ENCODE data around the gene GRID1.

The GRID1 gene

GRCh38 chr10:86067436-86068050, 299.1 kb downstream of the GRID1 start:
- no peak for DNase-seq

- DNase-seq = no peak
These were observed 299.9 kb downstream of the GRID1 start for GRCh38 chr10:86066696-86067095.

DNA sequence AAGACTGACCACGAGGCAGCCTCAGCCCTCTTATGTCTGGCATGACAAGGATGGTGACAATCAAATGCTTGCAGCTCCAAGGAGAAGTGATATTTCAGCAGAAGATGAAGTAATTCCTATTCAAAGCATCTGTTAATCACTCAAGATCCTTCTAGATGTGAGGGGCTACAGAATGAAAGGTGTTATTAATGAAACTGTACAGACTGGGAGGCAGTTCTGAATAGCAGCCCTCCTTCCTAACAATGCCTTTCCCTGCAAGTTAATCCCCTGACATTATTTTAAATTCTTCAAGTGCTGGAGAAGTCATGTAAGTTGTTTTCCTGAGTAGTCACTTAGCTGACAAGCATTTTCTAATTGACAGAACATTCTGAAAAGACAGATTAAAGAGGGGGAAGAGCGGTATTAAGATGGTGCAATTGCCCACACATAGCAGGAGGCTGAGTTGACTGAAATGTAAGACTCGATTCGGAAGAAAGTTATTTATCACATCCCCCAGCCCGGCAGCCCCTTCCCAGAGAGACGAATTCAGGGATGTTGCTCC, 300.8 kb downstream of the GRID1 start:
- no peak for DNase-seq

DNA sequence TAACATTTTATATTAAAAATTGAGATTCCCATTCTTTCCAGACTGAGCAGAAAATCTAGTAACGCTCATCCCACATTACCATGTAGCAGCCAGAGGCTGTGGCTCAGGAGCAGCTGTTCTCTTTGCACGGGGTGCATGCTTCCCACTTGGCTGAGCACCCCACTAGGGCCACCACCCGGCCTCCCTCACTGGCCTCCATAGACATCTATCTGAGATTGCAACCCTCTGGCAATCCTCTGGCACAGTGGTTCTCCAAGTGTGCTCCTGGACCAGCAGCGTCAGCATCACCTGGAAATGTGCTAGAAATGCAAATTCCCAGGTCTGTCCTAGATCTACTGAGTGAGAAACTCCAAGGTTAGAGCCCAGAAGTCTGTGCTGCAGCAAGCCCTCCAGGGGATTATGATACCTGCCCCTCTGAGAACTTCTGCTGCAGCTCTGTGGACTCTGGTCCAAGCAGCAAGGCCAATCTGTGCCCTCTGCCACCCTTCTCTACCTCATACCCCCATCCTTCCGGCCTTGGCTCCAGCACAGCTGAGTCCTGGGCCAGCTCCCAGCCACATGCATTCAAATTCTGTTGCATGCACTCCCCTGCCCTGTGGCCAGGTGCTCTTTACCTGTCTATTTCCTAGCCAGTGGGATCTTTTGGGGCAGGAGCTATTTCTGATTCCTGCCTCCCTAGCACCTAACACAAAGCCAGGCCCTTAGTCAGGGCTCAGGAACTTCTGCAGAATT, 301.5 kb downstream of the GRID1 start:
- DNase-seq = no peak

DNA sequence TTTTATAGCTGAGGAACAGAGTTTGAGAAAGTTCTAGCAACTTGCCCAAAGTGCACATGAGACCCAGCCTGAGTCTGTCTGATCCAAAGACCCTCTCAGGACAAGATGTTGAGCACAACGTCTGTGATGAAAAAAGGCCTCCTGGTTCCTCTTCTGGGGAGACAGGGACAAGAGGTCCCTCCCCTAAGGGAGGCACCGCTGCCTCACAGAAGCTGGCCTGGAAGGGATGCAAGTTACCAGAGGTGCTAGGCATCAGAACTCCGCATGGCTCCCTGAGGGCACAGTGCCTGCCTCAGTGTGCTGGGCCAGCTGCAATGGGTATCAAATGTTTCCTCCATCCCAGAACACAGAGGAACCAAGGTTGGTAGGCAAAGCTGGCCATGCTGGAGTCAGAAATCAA, 302.4 kb downstream of the GRID1 start:
- no peak for DNase-seq

GRCh38 chr10:86063341-86063740, 303.3 kb downstream of the GRID1 start:
- no peak for DNase-seq

DNA sequence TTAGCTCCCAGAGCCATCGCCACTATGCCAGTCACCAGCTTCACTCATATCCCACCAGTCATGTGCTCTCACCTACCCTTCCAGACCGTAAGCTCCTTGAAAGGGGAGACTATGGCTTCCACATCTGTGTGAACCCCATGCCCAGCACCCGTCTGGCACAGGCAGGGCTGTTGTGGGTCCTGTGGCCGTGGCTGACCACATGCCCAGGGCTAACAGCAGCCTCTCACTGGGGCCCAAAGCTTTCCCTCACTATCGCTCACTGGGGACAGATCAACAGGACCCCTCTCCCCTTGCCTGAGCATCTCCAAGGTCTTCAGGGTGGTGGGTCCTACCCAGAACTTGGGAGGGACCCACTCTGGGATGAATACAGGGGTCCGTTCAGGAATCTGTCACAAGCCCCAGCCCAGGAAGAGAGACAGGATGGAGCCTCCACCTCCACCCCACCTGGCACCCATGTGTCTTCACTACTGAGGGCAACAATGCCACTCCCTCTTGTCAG, 303.9 kb downstream of the GRID1 start:
- DNase-seq = peak in 1 of 2 experiments; percentile 9

DNA sequence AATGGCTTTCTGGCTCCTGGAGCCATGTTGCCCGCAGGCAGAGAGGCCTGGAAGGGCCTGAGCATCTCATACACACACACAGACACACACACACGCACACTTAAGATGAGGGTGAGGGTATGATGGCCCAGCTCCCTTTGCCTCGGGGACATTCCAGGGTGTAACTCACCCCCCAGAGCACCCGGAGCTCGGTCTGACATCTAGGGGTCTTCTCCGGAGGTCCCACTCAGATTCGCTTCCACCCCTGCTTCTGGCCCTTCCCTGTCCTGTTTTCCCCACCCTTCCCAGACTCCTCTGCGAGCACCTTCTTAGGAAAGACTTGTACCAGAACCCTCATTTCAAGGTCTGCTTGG, 304.4 kb downstream of the GRID1 start:
- DNase-seq = no peak

GRCh38 chr10:86061278-86062197, 305.1 kb downstream of the GRID1 start:
- DNase-seq = no peak

DNA sequence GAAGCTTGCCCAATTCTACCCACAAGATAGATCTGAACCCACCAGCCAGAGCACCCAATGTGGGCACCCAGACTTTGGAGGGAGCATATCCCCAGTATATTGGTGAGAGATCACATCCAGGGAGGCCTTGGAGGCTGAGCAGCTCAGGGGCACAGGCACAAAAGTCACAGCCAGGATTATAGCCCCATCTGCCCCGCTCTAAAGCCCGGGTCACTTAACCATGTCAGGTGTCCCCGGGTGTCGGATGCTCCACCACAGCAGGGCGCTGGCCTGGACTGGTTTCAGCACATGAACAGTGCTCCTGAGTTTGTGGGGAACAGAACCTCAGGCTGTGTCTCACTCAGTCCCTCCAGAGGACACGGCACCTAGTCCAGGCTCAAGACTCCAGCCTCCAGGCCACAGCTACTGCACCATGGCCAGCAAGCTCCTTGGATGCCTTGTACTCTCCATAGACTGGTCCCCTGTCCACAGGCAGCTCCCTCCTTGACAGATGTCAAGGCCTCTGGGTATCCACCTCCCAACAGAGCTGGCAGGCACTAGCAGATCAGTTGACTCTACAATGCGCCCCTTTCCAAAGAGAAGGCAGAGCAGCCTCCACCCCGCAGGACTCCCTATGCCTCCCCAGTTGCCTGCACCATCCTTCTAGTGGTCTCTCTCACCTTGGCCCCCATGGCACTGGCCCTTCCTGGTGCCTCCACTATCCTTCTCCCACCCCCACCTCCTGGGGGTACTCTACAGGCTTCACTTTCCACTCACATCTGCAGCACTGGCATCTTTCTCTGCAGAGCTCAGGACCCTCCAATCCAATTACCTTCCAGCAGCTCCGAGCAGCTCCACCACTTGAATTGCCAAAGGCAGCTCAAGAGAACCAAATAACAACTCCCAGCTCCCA, 306.0 kb downstream of the GRID1 start:
- no peak for DNase-seq

GRCh38 chr10:86059892-86060291, 306.7 kb downstream of the GRID1 start:
- DNase-seq = no peak

GRCh38 chr10:86058964-86059363, 307.6 kb downstream of the GRID1 start:
- DNase-seq = no peak

DNA sequence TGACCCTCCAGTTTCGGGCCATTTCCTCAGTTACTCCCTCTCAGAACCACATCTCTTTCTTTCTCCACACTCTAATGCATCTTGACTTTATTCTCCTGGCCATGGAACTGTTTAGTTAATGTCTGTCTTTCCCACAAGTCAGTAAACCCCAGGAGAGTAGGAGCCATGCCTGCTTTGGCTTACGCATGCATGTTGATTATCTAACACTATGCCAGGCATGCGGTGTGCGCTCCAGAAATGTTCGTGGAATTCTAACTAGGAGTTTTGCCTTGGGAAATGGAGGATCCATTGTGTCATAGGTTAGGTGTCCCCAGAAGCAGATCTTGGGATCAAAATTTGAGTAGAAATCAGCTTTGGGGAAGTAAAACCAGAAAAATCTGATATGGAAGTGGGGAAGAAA, 308.9 kb downstream of the GRID1 start:
- no peak for DNase-seq

GRCh38 chr10:86056672-86057071, 309.9 kb downstream of the GRID1 start:
- DNase-seq = no peak

DNA sequence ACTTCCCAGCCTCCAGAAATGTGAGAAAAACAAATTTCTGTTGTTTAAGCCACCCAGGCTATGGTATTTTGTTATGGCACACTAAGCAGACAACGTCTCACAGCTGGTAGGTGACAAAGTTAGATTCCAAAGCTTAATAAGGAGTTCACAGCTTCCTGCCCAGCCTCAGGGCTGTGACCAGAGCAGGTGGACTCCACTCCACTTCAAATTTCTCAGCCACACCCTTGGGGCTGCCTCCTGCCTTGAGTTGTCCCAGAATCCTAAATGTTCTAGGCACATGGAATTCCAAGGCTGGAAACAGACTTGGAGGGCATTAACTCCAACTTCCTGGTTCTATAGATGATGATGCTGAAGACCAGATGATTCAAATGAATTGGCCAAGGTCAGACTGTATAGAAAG, 310.7 kb downstream of the GRID1 start:
- no peak for DNase-seq

GRCh38 chr10:86053675-86054074, 312.9 kb downstream of the GRID1 start:
- DNase-seq = no peak

GRCh38 chr10:86051586-86051985, 315.0 kb downstream of the GRID1 start:
- no peak for DNase-seq

DNA sequence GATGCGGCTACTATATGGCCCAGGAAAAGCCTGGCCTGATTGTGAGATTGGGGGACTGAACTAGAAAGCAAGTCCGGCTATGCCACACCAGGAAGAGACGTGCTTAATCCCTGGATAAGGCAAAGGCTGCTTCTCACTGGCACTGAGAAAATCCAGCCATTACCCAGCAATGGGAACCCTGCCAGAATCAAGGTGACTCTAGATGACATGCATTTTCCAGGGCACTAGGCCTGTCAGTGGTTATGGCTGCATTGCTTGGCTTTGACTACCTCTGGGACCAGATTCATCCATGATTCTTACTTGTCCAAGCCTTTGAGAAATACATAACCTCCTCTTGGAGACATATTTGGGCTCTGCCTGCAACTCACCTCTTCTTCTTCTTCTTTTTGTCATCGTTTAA, 317.2 kb downstream of the GRID1 start:
- no peak for DNase-seq

GRCh38 chr10:86048973-86049372, 317.6 kb downstream of the GRID1 start:
- DNase-seq = no peak

DNA sequence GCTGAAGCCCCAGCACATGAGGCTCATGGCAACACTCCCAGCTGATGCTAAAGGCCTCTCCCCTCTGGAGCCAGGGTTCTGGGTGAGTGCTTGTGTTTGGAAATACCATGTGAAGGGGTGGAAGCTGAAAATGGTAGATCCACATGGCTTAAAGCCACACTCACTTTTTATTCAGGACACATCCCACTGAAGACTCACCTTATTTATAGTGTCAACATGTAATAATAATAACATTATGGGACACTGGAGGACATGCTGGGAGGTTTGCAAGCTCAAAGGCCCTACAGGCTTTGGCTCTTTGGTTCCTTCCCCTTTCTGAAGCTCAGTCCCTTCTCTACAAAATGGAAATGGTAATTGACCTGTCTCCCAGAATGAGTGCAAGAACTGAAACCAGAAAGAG, 318.0 kb downstream of the GRID1 start:
- DNase-seq = no peak

DNA sequence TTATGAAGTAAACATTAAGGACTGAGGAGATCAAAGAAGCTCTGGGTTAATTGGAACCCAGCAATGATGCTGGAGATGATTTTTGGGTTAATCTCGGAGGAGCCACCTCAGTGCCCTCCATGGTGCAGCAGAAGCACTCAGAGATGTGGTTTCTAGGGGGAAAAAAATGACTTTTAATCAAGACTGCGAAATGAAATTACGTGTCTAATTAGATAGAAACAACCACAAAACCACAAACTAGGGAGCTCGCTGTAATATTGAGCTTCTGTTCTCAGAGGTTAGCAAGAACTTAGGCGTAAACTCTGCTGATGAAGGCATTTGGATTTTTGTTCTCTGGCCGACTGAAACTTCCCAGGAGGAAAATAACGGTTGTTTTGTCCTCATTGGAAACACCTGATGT, 319.0 kb downstream of the GRID1 start:
- DNase-seq = no peak

DNA sequence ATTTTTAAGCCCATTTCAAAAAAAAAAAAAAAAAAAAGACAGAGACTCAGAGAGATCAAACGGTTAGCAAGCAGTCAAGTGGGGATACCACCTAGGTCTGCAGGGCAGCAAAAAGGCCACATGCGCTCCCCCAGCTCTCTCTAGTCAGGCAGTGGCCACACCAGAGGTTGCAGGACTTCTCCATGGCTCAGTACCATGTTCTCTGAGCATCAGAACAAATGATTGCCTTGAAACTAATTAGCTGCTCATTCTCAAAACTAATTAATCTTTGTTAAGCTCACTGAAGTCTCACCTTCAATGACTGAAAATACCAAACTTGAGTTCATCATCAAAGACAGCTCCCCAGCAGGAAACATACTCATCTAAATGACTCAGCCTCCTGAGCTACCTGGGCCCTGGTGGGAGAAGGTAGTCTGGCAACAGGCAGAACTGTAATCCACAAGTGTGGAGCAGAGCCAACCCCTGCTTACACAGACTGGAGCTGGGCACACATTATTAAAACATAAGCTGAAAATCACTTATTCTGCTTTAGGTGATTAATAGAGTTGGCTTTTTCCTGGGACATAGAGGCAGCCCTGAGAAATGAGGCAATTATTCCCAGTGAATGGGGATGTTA, 319.6 kb downstream of the GRID1 start:
- DNase-seq = no peak
